OCI-LY3 (cell line): Measurements from ENCODE around the gene WDR19.
"Not testable (repeated sequence)": the region's sequence is repeated elsewhere in the genome, so short reads cannot be mapped to it uniquely, and the experiment has no call there.

Source experiments
- H2AFZ ChIP-seq: fragments of 200-600, 300-600 bp; shearing (Covaris generic); 2 replicates; pipeline ENCODE4 v1.6.0; 2014; ENCODE audit warnings: antibody characterized with exemption, low read depth, low read length
- H3K27ac ChIP-seq: fragments of 200-600, 300-600 bp; sonication (generic); 2 replicates; pipeline ENCODE4 v1.5.1; 2014; ENCODE audit warnings: mild to moderate bottlenecking, low read length, moderate library complexity, mixed read lengths
- H3K27me3 ChIP-seq: fragments of 200-600, 300-600 bp; sonication (generic); 2 replicates; pipeline ENCODE4 v1.6.1; 2014; ENCODE audit warnings: low read depth, low read length, mixed read lengths
- H3K36me3 ChIP-seq: fragments of 200-600, 300-600 bp; sonication (generic); replicated peaks from 2 replicates; pipeline ENCODE3; 2014; ENCODE audit warnings: low read depth, low read length, mixed read lengths
- H3K4me1 ChIP-seq: fragments of 300-600, 200-600 bp; sonication (generic); 2 replicates; pipeline ENCODE4 v1.6.1; 2014; ENCODE audit warnings: low read length, mixed read lengths
- H3K4me2 ChIP-seq: fragments of 200-600, 300-600 bp; sonication (generic); 2 replicates; pipeline ENCODE4 v1.6.1; 2014; ENCODE audit warnings: low read length, mixed read lengths
- H3K4me3 ChIP-seq: fragments of 300-600, 200-600 bp; sonication (generic); 2 replicates; pipeline ENCODE4 v1.5.1; 2014; ENCODE audit warnings: antibody characterized with exemption, mild to moderate bottlenecking, low read length, moderate library complexity
- H3K79me2 ChIP-seq: fragments of 300-600, 200-600 bp; shearing (Covaris generic); 2 replicates; pipeline ENCODE4 v1.6.1; 2014; ENCODE audit warnings: mild to moderate bottlenecking, low read length, mixed read lengths
- H3K9ac ChIP-seq: fragments of 300-600, 200-600 bp; shearing (Covaris generic); 2 replicates; pipeline ENCODE4 v1.6.0; 2014; ENCODE audit warnings: mild to moderate bottlenecking, low read length, moderate library complexity
- H3K9me3 ChIP-seq: fragments of 200-600, 300-600 bp; shearing (Covaris generic); 2 replicates; pipeline ENCODE4 v1.6.1; 2014; ENCODE audit warnings: low read length, mixed read lengths; ENCODE audit not compliant: insufficient read depth
- H4K20me1 ChIP-seq: fragments of 200-600, 300-600 bp; sonication (generic); 2 replicates; pipeline ENCODE4 v1.6.1; 2016; ENCODE audit warnings: low read length, mixed read lengths; ENCODE audit not compliant: insufficient read depth
- EZH2phosphoT487 ChIP-seq: fragments of 200-600 bp; shearing (Covaris generic); IDR thresholded peaks from 2 replicates; pipeline ENCODE4 v1.6.1; 2018; ENCODE audit warnings: antibody characterized with exemption, mixed run types, low read depth
- TF ChIP-seq, protein P1 (sequence below): fragments of 200-600, 300-600 bp; sonication (generic); IDR thresholded peaks from 2 replicates; pipeline ENCODE4 v1.5.1; 2014; ENCODE audit warnings: antibody characterized with exemption, low read length, low read depth

The WDR19 gene

GRCh38 chr4:39285853-39286252 lies 103.5 kb downstream of the WDR19 start:
- H3K79me2 ChIP-seq: no peaks in the 10 kb centered on the region
- peaks cover 36% of the 10 kb centered on the region for H3K36me3 ChIP-seq
- no peaks in the 10 kb centered on the region for H3K27me3 ChIP-seq
- H3K27ac ChIP-seq: no peak overlapping the region
- no peaks in the 10 kb centered on the region for H3K9me3 ChIP-seq
- TF ChIP-seq EZH2phosphoT487: no peak
- TF ChIP-seq, protein P1, sequence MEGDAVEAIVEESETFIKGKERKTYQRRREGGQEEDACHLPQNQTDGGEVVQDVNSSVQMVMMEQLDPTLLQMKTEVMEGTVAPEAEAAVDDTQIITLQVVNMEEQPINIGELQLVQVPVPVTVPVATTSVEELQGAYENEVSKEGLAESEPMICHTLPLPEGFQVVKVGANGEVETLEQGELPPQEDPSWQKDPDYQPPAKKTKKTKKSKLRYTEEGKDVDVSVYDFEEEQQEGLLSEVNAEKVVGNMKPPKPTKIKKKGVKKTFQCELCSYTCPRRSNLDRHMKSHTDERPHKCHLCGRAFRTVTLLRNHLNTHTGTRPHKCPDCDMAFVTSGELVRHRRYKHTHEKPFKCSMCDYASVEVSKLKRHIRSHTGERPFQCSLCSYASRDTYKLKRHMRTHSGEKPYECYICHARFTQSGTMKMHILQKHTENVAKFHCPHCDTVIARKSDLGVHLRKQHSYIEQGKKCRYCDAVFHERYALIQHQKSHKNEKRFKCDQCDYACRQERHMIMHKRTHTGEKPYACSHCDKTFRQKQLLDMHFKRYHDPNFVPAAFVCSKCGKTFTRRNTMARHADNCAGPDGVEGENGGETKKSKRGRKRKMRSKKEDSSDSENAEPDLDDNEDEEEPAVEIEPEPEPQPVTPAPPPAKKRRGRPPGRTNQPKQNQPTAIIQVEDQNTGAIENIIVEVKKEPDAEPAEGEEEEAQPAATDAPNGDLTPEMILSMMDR: no peak
- no peak overlapping the region for H3K4me2 ChIP-seq
- no peaks in the 10 kb centered on the region for H3K4me1 ChIP-seq
- no peak overlapping the region for H3K4me3 ChIP-seq
- H2AFZ ChIP-seq: no peak overlapping the region
- H4K20me1 ChIP-seq: no peaks in the 10 kb centered on the region
- no peak overlapping the region for H3K9ac ChIP-seq

GRCh38 chr4:39286263-39286662 lies 103.9 kb downstream of the WDR19 start:
- no peaks in the 10 kb centered on the region for H3K4me1 ChIP-seq
- H3K36me3 ChIP-seq: peaks cover 36% of the 10 kb centered on the region
- no peak overlapping the region for H3K4me3 ChIP-seq
- H3K27me3 ChIP-seq: no peaks in the 10 kb centered on the region
- no peaks in the 10 kb centered on the region for H3K79me2 ChIP-seq
- H2AFZ ChIP-seq: no peak overlapping the region
- H3K9ac ChIP-seq: no peak overlapping the region
- TF ChIP-seq, protein P1: no peak
- TF ChIP-seq EZH2phosphoT487: no peak
- no peaks in the 10 kb centered on the region for H3K9me3 ChIP-seq
- H3K4me2 ChIP-seq: no peak overlapping the region
- H4K20me1 ChIP-seq: no peaks in the 10 kb centered on the region
- H3K27ac ChIP-seq: no peak overlapping the region

GRCh38 chr4:39287223-39287622 lies 104.9 kb downstream of the WDR19 start:
- no peak for TF ChIP-seq EZH2phosphoT487
- TF ChIP-seq, protein P1: no peak
- H2AFZ ChIP-seq: no peak overlapping the region
- H3K79me2 ChIP-seq: no peaks in the 10 kb centered on the region
- H3K4me3 ChIP-seq: no peak overlapping the region
- no peak overlapping the region for H3K9ac ChIP-seq
- H3K36me3 ChIP-seq: peaks cover 46% of the 10 kb centered on the region
- H3K27me3 ChIP-seq: no peaks in the 10 kb centered on the region
- H3K4me2 ChIP-seq: no peak overlapping the region
- no peaks in the 10 kb centered on the region for H4K20me1 ChIP-seq
- H3K9me3 ChIP-seq: no peaks in the 10 kb centered on the region
- H3K27ac ChIP-seq: no peak overlapping the region
- no peaks in the 10 kb centered on the region for H3K4me1 ChIP-seq

GRCh38 chr4:39291686-39292085 lies 109.4 kb downstream of the WDR19 start:
- H3K27me3 ChIP-seq: no peaks in the 10 kb centered on the region
- no peaks in the 10 kb centered on the region for H3K9me3 ChIP-seq
- no peak overlapping the region for H3K9ac ChIP-seq
- no peak overlapping the region for H3K4me3 ChIP-seq
- H4K20me1 ChIP-seq: no peaks in the 10 kb centered on the region
- H3K27ac ChIP-seq: no peak overlapping the region
- H3K79me2 ChIP-seq: no peaks in the 10 kb centered on the region
- TF ChIP-seq EZH2phosphoT487: no peak
- TF ChIP-seq, protein P1: no peak
- H3K4me2 ChIP-seq: no peak overlapping the region
- H2AFZ ChIP-seq: no peak overlapping the region
- H3K4me1 ChIP-seq: peaks cover 6% of the 10 kb centered on the region
- H3K36me3 ChIP-seq: peaks cover 60% of the 10 kb centered on the region

- H3K4me2 ChIP-seq, H2AFZ ChIP-seq, H4K20me1 ChIP-seq, H3K27ac ChIP-seq, H3K27me3 ChIP-seq, H3K4me3 ChIP-seq, H3K9ac ChIP-seq, H3K9me3 ChIP-seq, H3K79me2 ChIP-seq, H3K4me1 ChIP-seq: not testable (repeated sequence)
- H3K36me3 ChIP-seq: peaks cover 54% of the 10 kb centered on the region
These were observed 110.1 kb downstream of the WDR19 start for GRCh38 chr4:39292433-39292832.
